Measurements from ENCODE around the gene ARHGAP6. TPM values are rescaled to one million over a fixed set of nuclear protein-coding genes. Genes with fewer than 3 reads are reported as not detected.
"Not testable (repeated sequence)": the region's sequence is repeated elsewhere in the genome, so short reads cannot be mapped to it uniquely, and the experiment has no call there.

The ARHGAP6 gene
- total RNA-seq, 1 experiment from 2014 or later, result not detected

- not testable (repeated sequence) for H2AFZ ChIP-seq (ENCODE audit: low read length); H3K9ac ChIP-seq (ENCODE audit: low read length); H3K4me2 ChIP-seq (ENCODE audit: low read depth, low read length, poor library complexity, severe bottlenecking); DNase-seq; H3K27me3 ChIP-seq (ENCODE audit: low read length); H3K9me2 ChIP-seq (replicated peaks; ENCODE audit: insufficient read depth, low read length); H3K36me3 ChIP-seq (ENCODE audit: insufficient read depth, low read length); H3K79me2 ChIP-seq (ENCODE audit: low read length); H3K4me1 ChIP-seq (ENCODE audit: low read length); H3K4me3 ChIP-seq (ENCODE audit: low read length); H4K20me1 ChIP-seq (ENCODE audit: insufficient read depth, low read depth, low read length); H3K27ac ChIP-seq (ENCODE audit: low read length); H3K9me3 ChIP-seq (ENCODE audit: low read length)
These were observed 146.5 kb downstream of the ARHGAP6 start for GRCh38 chrX:11519234-11519633.

- no peaks in the 10 kb centered on the region for H3K4me1 ChIP-seq (ENCODE audit: low read length)
- H2AFZ ChIP-seq (ENCODE audit: low read length), result no peak overlapping the region
- no peak overlapping the region for H3K4me2 ChIP-seq (ENCODE audit: low read depth, low read length, poor library complexity, severe bottlenecking)
- no peaks in the 10 kb centered on the region for H3K79me2 ChIP-seq (ENCODE audit: low read length)
- DNase-seq, result no peak
- H3K27me3 ChIP-seq (ENCODE audit: low read length), result no peaks in the 10 kb centered on the region
- H3K36me3 ChIP-seq (ENCODE audit: insufficient read depth, low read length), result no peaks in the 10 kb centered on the region
- H3K4me3 ChIP-seq (ENCODE audit: low read length), result no peak overlapping the region
- no peaks in the 10 kb centered on the region for H4K20me1 ChIP-seq (ENCODE audit: insufficient read depth, low read depth, low read length)
- no peaks in the 10 kb centered on the region for H3K9me3 ChIP-seq (ENCODE audit: low read length)
- H3K9ac ChIP-seq (ENCODE audit: low read length), result no peak overlapping the region
- no peak overlapping the region for H3K27ac ChIP-seq (ENCODE audit: low read length)
- H3K9me2 ChIP-seq (replicated peaks; ENCODE audit: insufficient read depth, low read length), result no peaks in the 10 kb centered on the region
These were observed 155.9 kb downstream of the ARHGAP6 start for GRCh38 chrX:11509786-11510185.

- Histone ChIP-seq H3K79me2 (ENCODE audit: low read length) (no peaks in the 10 kb centered on the region), H3K4me3 (ENCODE audit: low read length) (no peak overlapping the region), H2AFZ (ENCODE audit: low read length) (no peak overlapping the region), H3K4me2 (ENCODE audit: low read depth, low read length, poor library complexity, severe bottlenecking) (no peak overlapping the region), H4K20me1 (ENCODE audit: insufficient read depth, low read depth, low read length) (no peaks in the 10 kb centered on the region), H3K9ac (ENCODE audit: low read length) (no peak overlapping the region), H3K9me3 (ENCODE audit: low read length) (no peaks in the 10 kb centered on the region), H3K27me3 (ENCODE audit: low read length) (no peaks in the 10 kb centered on the region), H3K27ac (ENCODE audit: low read length) (no peak overlapping the region), H3K4me1 (ENCODE audit: low read length) (no peaks in the 10 kb centered on the region), H3K9me2 (replicated peaks; ENCODE audit: insufficient read depth, low read length) (no peaks in the 10 kb centered on the region), H3K36me3 (ENCODE audit: insufficient read depth, low read length) (no peaks in the 10 kb centered on the region)
- no peak for DNase-seq
These were observed 161.5 kb downstream of the ARHGAP6 start for GRCh38 chrX:11504234-11504633.

GRCh38 chrX:11499076-11500044, 166.4 kb downstream of the ARHGAP6 start:
- Histone ChIP-seq H3K4me3 (ENCODE audit: low read length) (no peak overlapping the region), H3K4me1 (ENCODE audit: low read length) (no peaks in the 10 kb centered on the region), H3K27me3 (ENCODE audit: low read length) (no peaks in the 10 kb centered on the region), H3K9ac (ENCODE audit: low read length) (no peak overlapping the region), H3K36me3 (ENCODE audit: insufficient read depth, low read length) (no peaks in the 10 kb centered on the region), H3K9me3 (ENCODE audit: low read length) (no peaks in the 10 kb centered on the region), H3K9me2 (replicated peaks; ENCODE audit: insufficient read depth, low read length) (no peaks in the 10 kb centered on the region), H3K4me2 (ENCODE audit: low read depth, low read length, poor library complexity, severe bottlenecking) (no peak overlapping the region), H2AFZ (ENCODE audit: low read length) (no peak overlapping the region), H4K20me1 (ENCODE audit: insufficient read depth, low read depth, low read length) (no peaks in the 10 kb centered on the region), H3K27ac (ENCODE audit: low read length) (no peak overlapping the region), H3K79me2 (ENCODE audit: low read length) (no peaks in the 10 kb centered on the region)
- DNase-seq, result no peak

GRCh38 chrX:11491375-11491774, 174.3 kb downstream of the ARHGAP6 start:
- H3K79me2 ChIP-seq (ENCODE audit: low read length); H3K9me2 ChIP-seq (replicated peaks; ENCODE audit: insufficient read depth, low read length); H3K36me3 ChIP-seq (ENCODE audit: insufficient read depth, low read length): not testable (repeated sequence)

GRCh38 chrX:11484290-11484689, 181.4 kb downstream of the ARHGAP6 start:
- Histone ChIP-seq H3K79me2 (ENCODE audit: low read length) (no peaks in the 10 kb centered on the region), H3K27me3 (ENCODE audit: low read length) (no peaks in the 10 kb centered on the region)

More at GRCh38 chrX:11491375-11491774, 174.3 kb downstream of the ARHGAP6 start:
- not testable (repeated sequence) for H4K20me1 ChIP-seq (ENCODE audit: insufficient read depth, low read depth, low read length); H3K4me3 ChIP-seq (ENCODE audit: low read length); H2AFZ ChIP-seq (ENCODE audit: low read length); H3K4me2 ChIP-seq (ENCODE audit: low read depth, low read length, poor library complexity, severe bottlenecking); H3K9me3 ChIP-seq (ENCODE audit: low read length); H3K27ac ChIP-seq (ENCODE audit: low read length); H3K4me1 ChIP-seq (ENCODE audit: low read length); H3K27me3 ChIP-seq (ENCODE audit: low read length); H3K9ac ChIP-seq (ENCODE audit: low read length); DNase-seq

GRCh38 chrX:11481035-11481434, 184.7 kb downstream of the ARHGAP6 start:
- H3K27ac ChIP-seq (ENCODE audit: low read length), result no peak overlapping the region
- no peaks in the 10 kb centered on the region for H3K36me3 ChIP-seq (ENCODE audit: insufficient read depth, low read length)
- no peaks in the 10 kb centered on the region for H4K20me1 ChIP-seq (ENCODE audit: insufficient read depth, low read depth, low read length)
- H3K79me2 ChIP-seq (ENCODE audit: low read length), result no peaks in the 10 kb centered on the region
- no peak overlapping the region for H3K9ac ChIP-seq (ENCODE audit: low read length)
- H2AFZ ChIP-seq (ENCODE audit: low read length), result no peak overlapping the region
- H3K27me3 ChIP-seq (ENCODE audit: low read length), result no peaks in the 10 kb centered on the region
- H3K4me3 ChIP-seq (ENCODE audit: low read length), result no peak overlapping the region
- H3K9me2 ChIP-seq (replicated peaks; ENCODE audit: insufficient read depth, low read length), result no peaks in the 10 kb centered on the region
- no peaks in the 10 kb centered on the region for H3K9me3 ChIP-seq (ENCODE audit: low read length)
- no peak overlapping the region for H3K4me2 ChIP-seq (ENCODE audit: low read depth, low read length, poor library complexity, severe bottlenecking)
- DNase-seq, result no peak
- H3K4me1 ChIP-seq (ENCODE audit: low read length), result no peaks in the 10 kb centered on the region

More at GRCh38 chrX:11484290-11484689, 181.4 kb downstream of the ARHGAP6 start:
- Histone ChIP-seq H2AFZ (ENCODE audit: low read length) (no peak overlapping the region), H3K4me1 (ENCODE audit: low read length) (no peaks in the 10 kb centered on the region), H3K9ac (ENCODE audit: low read length) (no peak overlapping the region), H3K36me3 (ENCODE audit: insufficient read depth, low read length) (no peaks in the 10 kb centered on the region), H3K4me2 (ENCODE audit: low read depth, low read length, poor library complexity, severe bottlenecking) (no peak overlapping the region), H3K9me2 (replicated peaks; ENCODE audit: insufficient read depth, low read length) (no peaks in the 10 kb centered on the region), H3K9me3 (ENCODE audit: low read length) (no peaks in the 10 kb centered on the region), H4K20me1 (ENCODE audit: insufficient read depth, low read depth, low read length) (no peaks in the 10 kb centered on the region), H3K27ac (ENCODE audit: low read length) (no peak overlapping the region), H3K4me3 (ENCODE audit: low read length) (no peak overlapping the region)
- DNase-seq, result no peak

- H3K9me3 ChIP-seq (ENCODE audit: low read length), result no peaks in the 10 kb centered on the region
- no peaks in the 10 kb centered on the region for H3K4me1 ChIP-seq (ENCODE audit: low read length)
- no peak overlapping the region for H3K27ac ChIP-seq (ENCODE audit: low read length)
- no peaks in the 10 kb centered on the region for H4K20me1 ChIP-seq (ENCODE audit: insufficient read depth, low read depth, low read length)
- no peaks in the 10 kb centered on the region for H3K9me2 ChIP-seq (replicated peaks; ENCODE audit: insufficient read depth, low read length)
- no peak overlapping the region for H2AFZ ChIP-seq (ENCODE audit: low read length)
- no peaks in the 10 kb centered on the region for H3K79me2 ChIP-seq (ENCODE audit: low read length)
- H3K27me3 ChIP-seq (ENCODE audit: low read length), result no peaks in the 10 kb centered on the region
- DNase-seq, result no peak
- no peak overlapping the region for H3K9ac ChIP-seq (ENCODE audit: low read length)
- H3K4me2 ChIP-seq (ENCODE audit: low read depth, low read length, poor library complexity, severe bottlenecking), result no peak overlapping the region
- H3K36me3 ChIP-seq (ENCODE audit: insufficient read depth, low read length), result no peaks in the 10 kb centered on the region
- no peak overlapping the region for H3K4me3 ChIP-seq (ENCODE audit: low read length)
These were observed 185.1 kb downstream of the ARHGAP6 start for GRCh38 chrX:11480626-11481025.

All from Karpas-422 (cell line).